Measurements from ENCODE around the gene C19orf38. TPM values are rescaled to one million over a fixed set of nuclear protein-coding genes. Genes with fewer than 3 reads are reported as not detected.

Gene C19orf38
- polyA plus RNA-seq, 1 of the 3 experiments (the other 2 are of a cell fraction) = 0.15 TPM

GRCh38 chr19:10835754-10836478, 12.3 kb upstream of the C19orf38 start, which contains the start of gene TMED1 (continued):
- TF ChIP-seq, protein P1, sequence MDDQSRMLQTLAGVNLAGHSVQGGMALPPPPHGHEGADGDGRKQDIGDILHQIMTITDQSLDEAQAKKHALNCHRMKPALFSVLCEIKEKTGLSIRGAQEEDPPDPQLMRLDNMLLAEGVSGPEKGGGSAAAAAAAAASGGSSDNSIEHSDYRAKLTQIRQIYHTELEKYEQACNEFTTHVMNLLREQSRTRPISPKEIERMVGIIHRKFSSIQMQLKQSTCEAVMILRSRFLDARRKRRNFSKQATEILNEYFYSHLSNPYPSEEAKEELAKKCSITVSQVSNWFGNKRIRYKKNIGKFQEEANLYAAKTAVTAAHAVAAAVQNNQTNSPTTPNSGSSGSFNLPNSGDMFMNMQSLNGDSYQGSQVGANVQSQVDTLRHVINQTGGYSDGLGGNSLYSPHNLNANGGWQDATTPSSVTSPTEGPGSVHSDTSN (IDR thresholded peaks at IDR 0.05) = peak; percentile 81
- no peak for TF ChIP-seq FOXM1 (IDR thresholded peaks at IDR 0.05; ENCODE audit: low read depth)
- TF ChIP-seq ZBTB33 (IDR thresholded peaks at IDR 0.05; ENCODE audit: borderline replicate concordance, low read depth) = no peak
- no peak for TF ChIP-seq IRF3 (IDR thresholded peaks at IDR 0.05; ENCODE audit: low read depth, low read length)
- TF ChIP-seq YY1 (IDR thresholded peaks at IDR 0.05; ENCODE audit: low read depth) = peak; percentile 84
- TF ChIP-seq, protein P2, sequence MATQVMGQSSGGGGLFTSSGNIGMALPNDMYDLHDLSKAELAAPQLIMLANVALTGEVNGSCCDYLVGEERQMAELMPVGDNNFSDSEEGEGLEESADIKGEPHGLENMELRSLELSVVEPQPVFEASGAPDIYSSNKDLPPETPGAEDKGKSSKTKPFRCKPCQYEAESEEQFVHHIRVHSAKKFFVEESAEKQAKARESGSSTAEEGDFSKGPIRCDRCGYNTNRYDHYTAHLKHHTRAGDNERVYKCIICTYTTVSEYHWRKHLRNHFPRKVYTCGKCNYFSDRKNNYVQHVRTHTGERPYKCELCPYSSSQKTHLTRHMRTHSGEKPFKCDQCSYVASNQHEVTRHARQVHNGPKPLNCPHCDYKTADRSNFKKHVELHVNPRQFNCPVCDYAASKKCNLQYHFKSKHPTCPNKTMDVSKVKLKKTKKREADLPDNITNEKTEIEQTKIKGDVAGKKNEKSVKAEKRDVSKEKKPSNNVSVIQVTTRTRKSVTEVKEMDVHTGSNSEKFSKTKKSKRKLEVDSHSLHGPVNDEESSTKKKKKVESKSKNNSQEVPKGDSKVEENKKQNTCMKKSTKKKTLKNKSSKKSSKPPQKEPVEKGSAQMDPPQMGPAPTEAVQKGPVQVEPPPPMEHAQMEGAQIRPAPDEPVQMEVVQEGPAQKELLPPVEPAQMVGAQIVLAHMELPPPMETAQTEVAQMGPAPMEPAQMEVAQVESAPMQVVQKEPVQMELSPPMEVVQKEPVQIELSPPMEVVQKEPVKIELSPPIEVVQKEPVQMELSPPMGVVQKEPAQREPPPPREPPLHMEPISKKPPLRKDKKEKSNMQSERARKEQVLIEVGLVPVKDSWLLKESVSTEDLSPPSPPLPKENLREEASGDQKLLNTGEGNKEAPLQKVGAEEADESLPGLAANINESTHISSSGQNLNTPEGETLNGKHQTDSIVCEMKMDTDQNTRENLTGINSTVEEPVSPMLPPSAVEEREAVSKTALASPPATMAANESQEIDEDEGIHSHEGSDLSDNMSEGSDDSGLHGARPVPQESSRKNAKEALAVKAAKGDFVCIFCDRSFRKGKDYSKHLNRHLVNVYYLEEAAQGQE (IDR thresholded peaks at IDR 0.05; ENCODE audit: low read depth, low read length) = no peak
- 0 out of 2 replicates have a peak, but pooled peaks have one; percentile 39 for TF ChIP-seq FOXJ3 (CRISPR knock-in tag; IDR thresholded peaks at IDR 0.05)
- TF ChIP-seq GATA2 (CRISPR knock-in tag; IDR thresholded peaks at IDR 0.05) = no peak
- TF ChIP-seq GABPA (IDR thresholded peaks at IDR 0.05; ENCODE audit: low read depth) = peak; percentile 22; the same call in 1 of the 2 replicates
- no peak for TF ChIP-seq RXRA (IDR thresholded peaks at IDR 0.05; ENCODE audit: borderline replicate concordance, low read depth)
- no peak for TF ChIP-seq FOSL2 (IDR thresholded peaks at IDR 0.05; ENCODE audit: borderline replicate concordance, low read depth)
- TF ChIP-seq CTCF (IDR thresholded peaks at IDR 0.05) = peak; percentile 66
- TF ChIP-seq SIN3A (IDR thresholded peaks at IDR 0.05; ENCODE audit: borderline replicate concordance, low read depth, low read length) = peak; percentile 11; the same call in 1 of the 2 replicates
- no peak; the same call in 1 of the 2 replicates for TF ChIP-seq JUND (IDR thresholded peaks at IDR 0.05)
- TF ChIP-seq RFX5 (IDR thresholded peaks at IDR 0.05; ENCODE audit: low read length) = no peak
- TF ChIP-seq CHD2 (IDR thresholded peaks at IDR 0.05; ENCODE audit: low read length, partially characterized antibody) = no peak
- 0 out of 2 replicates have a peak, but pooled peaks have one; percentile 31 for TF ChIP-seq RCOR1 (IDR thresholded peaks at IDR 0.05; ENCODE audit: low read length)
- TF ChIP-seq EZH2phosphoT487 (IDR thresholded peaks at IDR 0.05; ENCODE audit: borderline replicate concordance, low read depth) = no peak
